ENCODE measurements around the gene TMPRSS6. TPM values are rescaled to one million over a fixed set of nuclear protein-coding genes. Genes with fewer than 3 reads are reported as not detected.
"Not testable (repeated sequence)": the region's sequence is repeated elsewhere in the genome, so short reads cannot be mapped to it uniquely, and the experiment has no call there.

Gene TMPRSS6
- total RNA-seq, 4 donors from 2014 or later: 0.16 to 4.9 (median 0.41) TPM; not detected in 1

DNA sequence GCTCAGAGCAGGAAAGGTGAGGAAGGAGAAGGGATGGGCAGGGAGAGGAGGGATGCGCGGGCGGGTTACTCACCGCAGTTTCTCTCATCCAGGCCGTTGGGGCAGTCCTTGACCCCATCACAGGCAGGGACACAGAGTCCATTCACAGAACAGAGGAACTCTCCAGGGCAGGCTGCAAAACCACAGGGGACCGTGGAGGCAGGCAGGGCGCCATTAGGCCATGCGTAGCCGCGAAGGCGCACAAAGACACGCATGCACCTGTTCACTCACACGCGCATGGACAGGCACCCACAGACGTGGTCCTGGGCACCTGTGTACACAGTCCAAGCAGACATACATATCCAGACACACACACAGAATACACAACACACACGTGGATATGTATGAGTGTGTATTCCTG, 35.0 kb downstream of the TMPRSS6 start:
- in situ Hi-C loops (cut with MboI; ENCODE audit: low pct_ligation_motif_present in 1 of 4, low pct_unique_long_range_greater_than_20kb in 1 of 4, low sequenced_read_pairs in 3 of 4) (loop anchor here in 1 of 4 donors (10.0 kb wide), 1 partner anchor 130 kb away; no protein-coding TSS in a partner anchor), intact Hi-C loops (cut with DNase I; ENCODE audit: low total_unique reads) (no loop called here)
- peaks cover 32% of the 10 kb centered on the region for H3K27me3 ChIP-seq
- no peak overlapping the region for H3K4me3 ChIP-seq
- no peak for DNase-seq
- no peaks in the 10 kb centered on the region for H3K36me3 ChIP-seq
- TF ChIP-seq POLR2A (IDR thresholded peaks at IDR 0.05): no peak
- TF ChIP-seq POLR2AphosphoS5 (IDR thresholded peaks at IDR 0.05): no peak
- no peaks in the 10 kb centered on the region for H3K4me1 ChIP-seq
- no peak overlapping the region for H3K27ac ChIP-seq
- 73 to 78% methylated on average over 4 to 16 of the region's 16 CpGs for WGBS, 2 donors (ENCODE audit: low coverage in 1 of 2)
- no peaks in the 10 kb centered on the region for H3K9me3 ChIP-seq

DNA sequence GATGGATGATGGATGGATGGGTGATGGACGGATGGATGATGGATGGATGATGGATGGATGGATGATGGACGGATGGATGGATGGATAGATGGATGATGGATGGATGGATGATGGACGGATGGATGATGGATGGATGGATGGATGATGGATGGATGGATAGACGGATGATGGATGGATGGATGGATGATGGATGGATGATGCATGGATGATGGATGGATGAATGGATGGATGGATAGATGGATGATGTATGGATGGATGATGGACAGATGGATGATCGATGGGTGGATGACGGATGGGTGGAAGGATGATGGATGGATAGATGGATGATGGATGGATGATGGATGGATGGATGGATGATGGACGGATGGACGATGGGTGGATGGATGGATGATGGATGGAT, 36.8 kb downstream of the TMPRSS6 start:
- intact Hi-C loops (cut with DNase I; ENCODE audit: low total_unique reads): no loop called here
- Histone ChIP-seq H3K4me3 (no peak overlapping the region), H3K4me1 (peaks cover 0 to 7% (median 2%) of the 10 kb centered on the region in 4 donors), H3K9me3 (no peaks in the 10 kb centered on the region), H3K27me3 (peaks cover 51% of the 10 kb centered on the region), H3K36me3 (no peaks in the 10 kb centered on the region), H3K27ac (no peak overlapping the region)
- in situ Hi-C loops (cut with MboI; ENCODE audit: low pct_ligation_motif_present in 1 of 4, low pct_unique_long_range_greater_than_20kb in 1 of 4, low sequenced_read_pairs in 3 of 4): loop anchor here in 1 of 4 donors (10.0 kb wide), 1 partner anchor 132 kb away; no protein-coding TSS in a partner anchor
- TF ChIP-seq, protein P1, sequence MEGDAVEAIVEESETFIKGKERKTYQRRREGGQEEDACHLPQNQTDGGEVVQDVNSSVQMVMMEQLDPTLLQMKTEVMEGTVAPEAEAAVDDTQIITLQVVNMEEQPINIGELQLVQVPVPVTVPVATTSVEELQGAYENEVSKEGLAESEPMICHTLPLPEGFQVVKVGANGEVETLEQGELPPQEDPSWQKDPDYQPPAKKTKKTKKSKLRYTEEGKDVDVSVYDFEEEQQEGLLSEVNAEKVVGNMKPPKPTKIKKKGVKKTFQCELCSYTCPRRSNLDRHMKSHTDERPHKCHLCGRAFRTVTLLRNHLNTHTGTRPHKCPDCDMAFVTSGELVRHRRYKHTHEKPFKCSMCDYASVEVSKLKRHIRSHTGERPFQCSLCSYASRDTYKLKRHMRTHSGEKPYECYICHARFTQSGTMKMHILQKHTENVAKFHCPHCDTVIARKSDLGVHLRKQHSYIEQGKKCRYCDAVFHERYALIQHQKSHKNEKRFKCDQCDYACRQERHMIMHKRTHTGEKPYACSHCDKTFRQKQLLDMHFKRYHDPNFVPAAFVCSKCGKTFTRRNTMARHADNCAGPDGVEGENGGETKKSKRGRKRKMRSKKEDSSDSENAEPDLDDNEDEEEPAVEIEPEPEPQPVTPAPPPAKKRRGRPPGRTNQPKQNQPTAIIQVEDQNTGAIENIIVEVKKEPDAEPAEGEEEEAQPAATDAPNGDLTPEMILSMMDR (IDR thresholded peaks at IDR 0.05): no peak
- TF ChIP-seq POLR2A (IDR thresholded peaks at IDR 0.05) (no peak), POLR2AphosphoS5 (IDR thresholded peaks at IDR 0.05) (no peak), EP300 (IDR thresholded peaks at IDR 0.05; ENCODE audit: low read depth) (no peak)
- DNase-seq: no peak
- 88 to 90% methylated on average over 8 of the region's 8 CpGs for WGBS, 2 donors (ENCODE audit: low coverage in 1 of 2)

DNA sequence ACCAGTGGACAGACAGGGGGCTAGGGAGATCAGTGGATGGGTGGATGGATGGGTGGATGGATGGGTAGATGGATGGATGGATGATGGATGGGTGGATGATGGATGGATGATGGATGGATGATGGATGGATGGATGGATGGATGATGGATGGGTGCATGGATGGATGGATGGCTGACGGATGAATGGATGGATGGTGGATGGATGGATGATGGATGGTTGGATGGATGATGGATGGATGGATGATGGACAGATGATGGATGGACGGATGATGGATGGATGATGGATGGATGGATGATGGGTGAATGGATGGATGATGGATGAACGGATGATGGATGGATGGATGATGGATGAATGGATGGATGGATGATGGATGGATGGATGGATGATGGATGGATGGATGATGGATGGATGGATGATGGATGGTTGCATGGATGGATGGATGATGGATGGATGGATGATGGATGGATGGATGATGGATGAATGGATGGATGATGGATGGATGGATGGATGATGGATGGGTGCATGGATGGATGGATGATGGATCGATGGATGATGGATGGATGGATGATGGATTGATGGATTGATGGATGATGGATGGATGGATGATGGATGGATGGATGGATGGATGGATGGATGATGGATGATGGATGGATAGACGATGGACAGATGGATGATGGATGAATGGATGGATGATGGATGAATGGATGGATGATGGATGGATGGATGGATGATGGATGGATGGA, 37.5 kb downstream of the TMPRSS6 start:
- intact Hi-C loops (cut with DNase I; ENCODE audit: low total_unique reads); H3K36me3 ChIP-seq: not testable (repeated sequence)
- peaks cover 52% of the 10 kb centered on the region for H3K27me3 ChIP-seq

DNA sequence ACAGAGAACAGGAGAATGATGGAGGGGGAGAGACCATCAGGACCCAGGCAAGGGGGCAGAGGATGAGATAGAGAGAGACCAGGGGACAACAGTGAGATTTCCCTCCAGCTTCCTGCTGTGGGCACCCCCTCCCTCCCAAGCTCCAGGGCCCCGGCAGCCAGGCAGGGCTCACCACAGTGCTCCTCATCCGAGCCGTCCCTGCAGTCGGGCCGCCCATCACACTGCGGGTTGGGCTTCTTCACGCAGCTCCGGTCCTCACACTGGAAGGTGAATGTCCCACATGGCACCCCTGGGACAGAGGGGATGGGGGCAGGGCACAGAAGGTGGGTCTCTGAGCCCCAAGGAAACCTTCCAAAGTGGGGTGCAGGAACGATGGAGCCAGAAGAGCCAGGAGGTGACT, 38.8 kb downstream of the TMPRSS6 start:
- TF ChIP-seq EP300 (IDR thresholded peaks at IDR 0.05; ENCODE audit: low read depth) (no peak), POLR2A (IDR thresholded peaks at IDR 0.05) (no peak), POLR2AphosphoS5 (IDR thresholded peaks at IDR 0.05) (no peak)
- TF ChIP-seq, protein P1 (IDR thresholded peaks at IDR 0.05): no peak
- no peak for DNase-seq
- in situ Hi-C loops (cut with MboI; ENCODE audit: low pct_ligation_motif_present in 1 of 4, low pct_unique_long_range_greater_than_20kb in 1 of 4, low sequenced_read_pairs in 3 of 4): loop anchor here in 1 of 4 donors (10.0 kb wide), 1 partner anchor 134 kb away; no protein-coding TSS in a partner anchor
- no peak overlapping the region for H3K27ac ChIP-seq
- peaks cover 0 to 7% (median 2%) of the 10 kb centered on the region in 4 donors for H3K4me1 ChIP-seq
- H3K4me3 ChIP-seq: no peak overlapping the region
- WGBS, 2 donors (ENCODE audit: low coverage in 1 of 2): 53% methylated on average over 9 of the region's 9 CpGs; no CpG with 5 or more reads in 1 of the 2 donors
- no peaks in the 10 kb centered on the region for H3K9me3 ChIP-seq
- peaks cover 48% of the 10 kb centered on the region for H3K27me3 ChIP-seq
- intact Hi-C loops (cut with DNase I; ENCODE audit: low total_unique reads): no loop called here
- no peaks in the 10 kb centered on the region for H3K36me3 ChIP-seq

More for the DNA sequence above, 37.5 kb downstream of the TMPRSS6 start:
- not testable (repeated sequence) for H3K9me3 ChIP-seq, H3K27ac ChIP-seq, H3K4me1 ChIP-seq, H3K4me3 ChIP-seq, DNase-seq
- in situ Hi-C loops (cut with MboI; ENCODE audit: low pct_ligation_motif_present in 1 of 4, low pct_unique_long_range_greater_than_20kb in 1 of 4, low sequenced_read_pairs in 3 of 4): loop anchor here in 1 of 4 donors (10.0 kb wide), 1 partner anchor 133 kb away; no protein-coding TSS in a partner anchor
- 94 to 97% methylated on average over 5 of the region's 5 CpGs for WGBS, 2 donors (ENCODE audit: low coverage in 1 of 2)

DNA sequence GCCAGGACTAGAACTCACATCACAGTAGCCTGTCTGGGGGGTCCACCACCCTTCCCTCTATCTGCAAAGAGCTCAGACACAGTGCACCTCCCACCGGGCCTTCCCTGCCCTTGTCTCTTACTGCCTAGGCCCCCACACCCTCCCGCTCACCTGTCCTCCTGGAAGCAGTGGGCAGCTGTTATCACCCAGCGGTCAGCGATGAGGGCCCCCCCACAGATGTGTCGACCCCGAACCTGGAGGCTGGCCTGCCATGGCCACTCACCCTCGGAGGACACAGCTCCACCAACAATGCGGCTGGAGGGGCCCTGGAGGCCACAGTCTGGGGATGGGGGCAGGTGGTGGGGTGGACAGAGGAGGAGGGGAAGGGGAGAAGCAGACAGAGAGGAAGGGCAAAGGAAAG, 39.2 kb downstream of the TMPRSS6 start:
- H3K27ac ChIP-seq: no peak overlapping the region
- in situ Hi-C loops (cut with MboI; ENCODE audit: low pct_ligation_motif_present in 1 of 4, low pct_unique_long_range_greater_than_20kb in 1 of 4, low sequenced_read_pairs in 3 of 4) (loop anchor here in 1 of 4 donors (10.0 kb wide), 1 partner anchor 134 kb away; no protein-coding TSS in a partner anchor), intact Hi-C loops (cut with DNase I; ENCODE audit: low total_unique reads) (no loop called here)
- no peak for DNase-seq
- TF ChIP-seq EP300 (IDR thresholded peaks at IDR 0.05; ENCODE audit: low read depth) (no peak), POLR2A (IDR thresholded peaks at IDR 0.05) (no peak), POLR2AphosphoS5 (IDR thresholded peaks at IDR 0.05) (no peak)
- H3K4me1 ChIP-seq: peaks cover 0 to 7% (median 2%) of the 10 kb centered on the region in 4 donors
- H3K4me3 ChIP-seq: no peak overlapping the region
- no peaks in the 10 kb centered on the region for H3K36me3 ChIP-seq
- H3K27me3 ChIP-seq: peaks cover 47% of the 10 kb centered on the region
- WGBS, 2 donors (ENCODE audit: low coverage in 1 of 2): 78% methylated on average over 8 of the region's 8 CpGs; no CpG with 5 or more reads in 1 of the 2 donors
- H3K9me3 ChIP-seq: no peaks in the 10 kb centered on the region

Data from transverse colon (tissue), 4 donors.